Measurements from ENCODE around the gene MEX3C. TPM values are rescaled to one million over a fixed set of nuclear protein-coding genes. Genes with fewer than 3 reads are reported as not detected.

The MEX3C gene
- total RNA-seq, 2 experiments from 2014 or later: 40.4 to 45.8 TPM

DNA sequence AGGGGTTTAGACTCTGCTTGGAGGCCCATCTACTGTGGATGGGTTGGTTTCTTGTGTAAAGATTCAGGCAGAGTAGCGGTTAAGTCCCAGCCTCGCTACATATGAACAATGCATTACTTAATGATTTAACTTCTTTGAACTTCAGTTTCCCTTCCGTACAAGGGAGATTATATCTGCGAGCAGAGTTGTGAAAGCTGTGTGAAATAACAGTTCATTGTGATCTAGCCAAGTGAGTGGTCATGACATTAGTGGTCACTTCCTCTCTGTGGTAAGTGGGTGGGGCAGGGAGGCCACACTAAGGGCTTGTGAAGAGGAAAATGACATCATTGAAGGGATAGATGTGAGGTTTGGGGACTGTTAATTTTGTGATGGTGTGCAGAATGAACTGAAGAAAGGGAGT is 14.1 kb upstream of the MEX3C start:
- Mint-ChIP-seq H3K36me3 (ENCODE audit: low read depth) (peaks cover 2% of the 10 kb centered on the region), H3K4me3 (peak overlapping the region; percentile 1), H3K27ac (peak overlapping the region; percentile 70), H3K9me3 (ENCODE audit: insufficient read depth) (no peaks in the 10 kb centered on the region), H3K27me3 (ENCODE audit: low read depth) (peaks cover 4% of the 10 kb centered on the region), H3K4me1 (ENCODE audit: low read depth) (peaks cover 21% of the 10 kb centered on the region)
- ChIA-PET CTCF (no interaction called here), POLR2A (interaction anchor here (1.2 kb wide), 1 partner anchor 14 kb away, joined by 9 read pairs; the partner anchor contains the start of gene MEX3C)
- ATAC-seq (peak; percentile 93), DNase-seq (peak; percentile 78)

DNA sequence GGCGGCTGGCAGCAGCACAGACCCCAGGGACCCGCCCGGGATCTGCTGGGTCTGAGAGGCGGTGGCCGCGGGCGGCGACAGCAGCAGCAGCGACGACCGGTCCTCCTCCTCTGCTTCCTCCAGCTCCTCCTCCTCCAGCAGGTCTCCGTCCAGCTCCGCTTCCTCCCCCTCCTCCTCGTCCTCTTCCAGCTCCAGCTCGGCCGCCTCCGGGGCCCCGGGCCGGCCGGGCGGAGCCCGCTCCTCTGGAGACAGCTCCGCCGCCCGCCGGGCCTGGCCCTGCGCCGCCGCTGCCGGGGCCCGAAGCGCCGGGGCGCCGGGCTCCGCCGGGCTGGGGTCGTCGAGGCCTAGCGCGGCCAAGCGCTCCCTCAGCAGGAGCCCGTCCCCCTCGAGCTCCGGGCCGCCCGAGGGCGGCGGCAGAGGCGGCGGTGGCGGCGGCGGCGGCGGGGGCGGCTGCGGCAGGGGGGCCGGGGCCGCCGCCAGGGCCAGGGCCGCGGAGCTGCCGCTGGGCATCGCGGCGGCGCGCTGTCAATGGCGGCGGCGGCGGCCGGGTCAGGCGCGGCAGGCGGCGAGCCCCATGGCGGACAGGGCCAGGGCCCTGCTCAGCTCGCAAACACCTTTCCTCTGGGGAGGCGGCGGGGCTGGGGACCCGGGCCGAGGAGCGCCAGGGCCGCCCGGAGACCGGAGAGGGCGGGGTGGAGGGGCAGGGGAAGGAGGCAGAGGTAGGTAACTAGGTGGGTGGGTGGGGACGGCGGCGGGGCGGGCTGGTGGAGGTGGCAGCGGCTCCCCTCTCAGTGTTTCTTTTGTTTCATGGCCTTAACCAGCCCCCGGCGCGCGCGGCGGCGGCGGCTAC is 445 bp downstream of the MEX3C start:
- peak overlapping the region; percentile 95 for H3K4me3 Mint-ChIP-seq
- CTCF ChIA-PET: interaction anchor here (0.6 to 3.8 kb wide), 13 partner anchors 9 to 378 kb away, joined by 3 to 15 read pairs (median 3); no protein-coding TSS in a partner anchor
- peak; percentile 54 for DNase-seq
- H3K4me1 Mint-ChIP-seq (ENCODE audit: low read depth): peaks cover 31% of the 10 kb centered on the region
- peak overlapping the region; percentile 97 for H3K27ac Mint-ChIP-seq
- H3K9me3 Mint-ChIP-seq (ENCODE audit: insufficient read depth): no peaks in the 10 kb centered on the region
- peaks cover 24% of the 10 kb centered on the region for H3K36me3 Mint-ChIP-seq (ENCODE audit: low read depth)
- POLR2A ChIA-PET: interaction anchor here (0.6 to 3.4 kb wide), 17 partner anchors 9 to 229 kb away, joined by 3 to 54 read pairs (median 6); partner anchors contain the start of genes ELAC1 and SMAD4
- H3K27me3 Mint-ChIP-seq (ENCODE audit: low read depth): no peaks in the 10 kb centered on the region
- ATAC-seq: peak; percentile 5

DNA sequence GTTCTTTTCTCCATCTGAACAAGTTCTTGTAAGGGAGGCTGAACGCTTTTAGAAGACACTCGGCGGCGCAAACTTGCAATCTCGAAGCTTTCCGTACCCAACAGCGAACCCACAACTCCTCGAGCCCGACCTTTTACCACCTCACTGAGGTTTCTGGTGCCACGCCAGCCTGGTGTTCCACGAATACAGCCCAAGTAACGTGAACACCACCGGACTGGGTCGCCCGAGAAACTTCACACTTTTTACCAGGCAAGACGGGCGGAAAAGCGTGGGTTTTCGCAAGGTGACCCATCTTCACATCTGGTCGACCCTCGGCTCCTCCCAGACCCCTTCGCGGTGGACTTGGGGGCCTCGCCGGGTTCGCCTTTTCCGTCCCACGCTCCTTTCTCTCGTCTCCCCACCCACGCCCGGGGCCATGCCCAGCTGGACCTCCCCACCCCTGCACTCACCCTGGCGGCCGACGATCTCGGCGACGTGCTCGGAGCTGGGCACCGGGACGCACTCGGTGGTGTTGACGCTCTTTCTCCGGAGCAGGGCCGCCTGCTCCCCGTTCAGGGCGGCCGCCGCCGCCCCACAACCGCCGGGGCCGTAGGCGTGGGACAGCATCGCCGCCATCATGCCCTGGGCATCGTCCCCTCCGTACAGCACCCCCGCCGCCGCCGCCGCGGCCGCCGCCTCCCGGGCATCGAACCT is 1.2 kb downstream of the MEX3C start:
- ChIA-PET POLR2A (interaction anchor here (0.6 to 3.4 kb wide), 17 partner anchors 8 to 318 kb away, joined by 3 to 54 read pairs (median 6); partner anchors contain the start of genes ELAC1, ME2 and SMAD4), CTCF (interaction anchor here (1.0 to 3.8 kb wide), 10 partner anchors 10 to 377 kb away, joined by 3 to 15 read pairs (median 3); no protein-coding TSS in a partner anchor)
- peak; percentile 59 for DNase-seq
- Mint-ChIP-seq H3K4me1 (ENCODE audit: low read depth) (peaks cover 39% of the 10 kb centered on the region), H3K4me3 (peak overlapping the region; percentile 95), H3K36me3 (ENCODE audit: low read depth) (peaks cover 28% of the 10 kb centered on the region), H3K27me3 (ENCODE audit: low read depth) (no peaks in the 10 kb centered on the region), H3K27ac (peak overlapping the region; percentile 97), H3K9me3 (ENCODE audit: insufficient read depth) (no peaks in the 10 kb centered on the region)
- peak; percentile 0 for ATAC-seq

DNA sequence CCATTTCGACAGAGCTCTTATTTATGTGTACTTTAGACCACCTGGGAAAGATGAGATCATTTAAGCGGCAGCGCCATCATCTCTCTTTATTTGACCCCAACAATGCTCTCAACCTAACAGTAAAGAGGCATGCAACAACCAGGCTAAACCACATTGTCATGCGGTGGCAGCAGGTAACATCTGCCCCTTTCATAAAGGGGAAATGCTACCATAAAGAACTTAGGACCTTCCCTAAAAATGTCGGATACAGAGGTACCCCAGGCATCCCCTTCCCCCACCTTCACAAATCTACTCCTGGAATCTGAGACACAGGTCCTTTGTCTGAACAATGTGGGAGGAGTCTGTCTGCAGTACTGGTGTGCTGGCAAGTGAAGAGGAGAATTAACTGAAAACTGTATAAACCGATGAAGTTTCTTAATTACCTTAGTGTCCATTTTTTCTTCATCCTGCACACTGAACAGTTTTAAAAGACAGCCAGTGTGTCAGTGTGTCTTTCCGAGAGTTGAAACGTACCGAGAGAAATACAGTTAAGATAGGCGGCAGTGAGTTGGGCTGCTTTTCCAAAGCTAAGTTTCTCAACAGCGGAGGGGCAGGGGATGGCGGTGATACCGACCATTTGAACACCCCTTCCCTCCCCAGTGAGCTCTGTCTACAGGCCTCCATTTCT is 1.9 kb downstream of the MEX3C start:
- Mint-ChIP-seq H3K36me3 (ENCODE audit: low read depth) (peaks cover 33% of the 10 kb centered on the region), H3K27ac (peak overlapping the region; percentile 97), H3K27me3 (ENCODE audit: low read depth) (no peaks in the 10 kb centered on the region), H3K9me3 (ENCODE audit: insufficient read depth) (no peaks in the 10 kb centered on the region), H3K4me1 (ENCODE audit: low read depth) (peaks cover 46% of the 10 kb centered on the region), H3K4me3 (peak overlapping the region; percentile 95)
- ChIA-PET POLR2A (interaction anchor here (0.7 to 3.4 kb wide), 13 partner anchors 7 to 317 kb away, joined by 3 to 54 read pairs (median 5); partner anchors contain the start of genes ME2 and SMAD4), CTCF (interaction anchor here (0.9 to 3.8 kb wide), 9 partner anchors 10 to 375 kb away, joined by 3 to 15 read pairs (median 3); no protein-coding TSS in a partner anchor)
- DNase-seq (peak; percentile 63), ATAC-seq (no peak)

DNA sequence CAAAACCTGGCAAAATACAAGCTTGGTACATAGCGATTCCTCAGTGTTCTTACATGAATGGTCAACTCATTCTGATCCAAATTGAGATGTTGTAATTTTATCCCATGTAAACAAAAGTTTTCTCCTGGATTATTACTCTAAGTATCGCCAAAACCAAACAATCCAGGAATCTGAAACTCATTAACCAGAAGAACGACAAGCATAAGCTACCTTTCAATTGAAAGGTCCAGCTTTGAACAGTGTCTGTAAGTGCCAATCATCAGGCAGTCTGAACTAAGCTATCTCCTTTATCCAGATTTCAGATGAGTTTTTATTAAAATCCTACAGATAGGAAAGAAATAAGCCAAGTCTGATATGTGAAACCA is 2.4 kb downstream of the MEX3C start:
- Mint-ChIP-seq H3K9me3 (ENCODE audit: insufficient read depth) (no peaks in the 10 kb centered on the region), H3K4me1 (ENCODE audit: low read depth) (peaks cover 51% of the 10 kb centered on the region), H3K4me3 (peak overlapping the region; percentile 95), H3K27ac (peak overlapping the region; percentile 97), H3K27me3 (ENCODE audit: low read depth) (no peaks in the 10 kb centered on the region), H3K36me3 (ENCODE audit: low read depth) (peaks cover 37% of the 10 kb centered on the region)
- no peak for DNase-seq
- ChIA-PET CTCF (interaction anchor here (0.9 to 3.8 kb wide), 10 partner anchors 9 to 374 kb away, joined by 3 to 15 read pairs (median 4); no protein-coding TSS in a partner anchor), POLR2A (interaction anchor here (0.8 to 3.4 kb wide), 6 partner anchors 10 to 164 kb away, joined by 3 to 54 read pairs (median 6); partner anchors contain the start of gene SMAD4)
- ATAC-seq: no peak

DNA sequence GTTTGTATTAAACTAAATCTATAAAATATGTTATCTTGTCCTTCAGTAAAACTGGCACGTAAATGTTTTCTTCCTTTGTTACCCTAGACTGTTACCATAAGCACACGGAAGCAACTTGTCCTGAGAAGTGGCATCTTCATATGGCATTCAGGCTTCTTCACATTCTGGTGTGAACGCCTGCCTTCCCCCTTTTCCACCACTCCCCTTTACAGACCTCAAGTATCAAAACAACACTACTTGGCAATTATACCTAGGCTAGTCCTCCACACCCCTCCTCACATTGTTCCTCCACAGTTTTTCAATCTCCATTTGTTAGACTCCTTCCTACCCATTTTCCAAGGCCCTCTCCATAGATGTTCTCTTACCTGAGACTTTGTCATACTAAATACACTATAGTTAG is 2.9 kb downstream of the MEX3C start:
- Mint-ChIP-seq H3K9me3 (ENCODE audit: insufficient read depth) (no peaks in the 10 kb centered on the region), H3K4me3 (peak overlapping the region; percentile 95), H3K4me1 (ENCODE audit: low read depth) (peaks cover 54% of the 10 kb centered on the region), H3K36me3 (ENCODE audit: low read depth) (peaks cover 40% of the 10 kb centered on the region), H3K27ac (peak overlapping the region; percentile 97), H3K27me3 (ENCODE audit: low read depth) (no peaks in the 10 kb centered on the region)
- ChIA-PET CTCF (interaction anchor here (0.9 to 3.8 kb wide), 9 partner anchors 9 to 84 kb away, joined by 3 to 15 read pairs (median 4); no protein-coding TSS in a partner anchor), POLR2A (interaction anchor here (0.8 to 3.4 kb wide), 5 partner anchors 9 to 164 kb away, joined by 3 to 54 read pairs (median 4); partner anchors contain the start of gene SMAD4)
- ATAC-seq (no peak), DNase-seq (no peak)

DNA sequence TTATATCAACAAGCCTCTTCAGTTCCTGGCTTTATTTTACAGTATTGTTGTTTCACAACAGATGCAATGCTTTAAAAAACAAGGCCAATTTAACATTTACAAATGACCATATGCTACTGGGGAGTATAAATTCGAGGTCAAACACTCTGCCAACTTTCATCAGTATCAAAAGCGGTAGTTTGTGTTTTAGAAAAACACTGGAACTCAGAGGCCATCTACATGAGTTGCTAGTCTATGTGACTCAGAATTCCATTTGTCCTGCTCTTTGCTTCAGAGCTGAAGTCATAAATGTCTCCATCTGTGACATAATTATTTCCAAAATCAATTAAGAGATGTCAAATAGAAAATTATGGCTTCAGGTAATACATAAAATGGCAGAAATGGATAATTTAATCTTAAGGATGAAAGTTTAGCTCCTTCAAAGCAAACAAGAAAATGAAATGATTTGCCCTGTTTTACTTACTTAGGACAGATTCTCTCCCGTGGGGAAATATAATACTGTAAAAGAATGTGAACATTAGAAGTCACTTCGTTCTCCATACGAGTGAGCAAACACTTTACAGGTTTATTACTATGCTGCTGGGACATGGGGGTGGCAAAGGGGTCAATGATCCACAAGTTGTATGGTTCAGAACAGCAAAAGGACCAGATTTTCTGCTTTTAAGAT is 3.7 kb downstream of the MEX3C start:
- Mint-ChIP-seq H3K4me1 (ENCODE audit: low read depth) (peaks cover 55% of the 10 kb centered on the region), H3K27ac (peak overlapping the region; percentile 12), H3K27me3 (ENCODE audit: low read depth) (no peaks in the 10 kb centered on the region), H3K4me3 (peak overlapping the region; percentile 95), H3K9me3 (ENCODE audit: insufficient read depth) (no peaks in the 10 kb centered on the region), H3K36me3 (ENCODE audit: low read depth) (peaks cover 41% of the 10 kb centered on the region)
- ATAC-seq (no peak), DNase-seq (no peak)
- ChIA-PET POLR2A (interaction anchor here (1.2 to 3.1 kb wide), 3 partner anchors 12 to 40 kb away, joined by 3 to 15 read pairs (median 3); no protein-coding TSS in a partner anchor), CTCF (interaction anchor here (1.6 kb wide), 1 partner anchor 19 kb away, joined by 5 read pairs; no protein-coding TSS in a partner anchor)

DNA sequence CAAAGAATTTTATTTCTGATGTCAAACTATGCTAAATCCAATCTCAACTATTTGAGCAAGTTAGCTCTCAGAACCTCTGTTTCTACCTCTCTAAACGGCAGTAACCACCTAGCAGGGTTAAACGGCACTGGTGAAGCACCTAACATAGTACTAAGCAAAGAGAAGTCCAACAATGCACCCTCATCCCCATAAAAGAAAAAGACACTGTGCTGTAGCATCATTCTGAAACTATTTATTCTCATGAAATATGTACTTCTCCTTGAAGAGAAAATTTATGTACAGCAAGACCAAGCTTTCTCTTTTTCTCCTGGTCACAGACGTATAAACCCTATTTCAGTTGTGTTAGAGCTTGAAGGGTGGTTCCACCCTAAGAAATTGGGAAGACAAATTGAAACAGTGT is 4.8 kb downstream of the MEX3C start:
- Mint-ChIP-seq H3K27me3 (ENCODE audit: low read depth) (no peaks in the 10 kb centered on the region), H3K27ac (peak overlapping the region; percentile 28), H3K4me3 (peak overlapping the region; percentile 59), H3K4me1 (ENCODE audit: low read depth) (peaks cover 59% of the 10 kb centered on the region), H3K36me3 (ENCODE audit: low read depth) (peaks cover 45% of the 10 kb centered on the region), H3K9me3 (ENCODE audit: insufficient read depth) (no peaks in the 10 kb centered on the region)
- ChIA-PET CTCF (interaction anchor here (0.9 to 1.6 kb wide), 2 partner anchors 28 to 39 kb away, joined by 5 read pairs; no protein-coding TSS in a partner anchor), POLR2A (interaction anchor here (0.9 to 3.1 kb wide), 6 partner anchors 9 to 314 kb away, joined by 3 to 15 read pairs (median 4); partner anchors contain the start of genes ME2 and SMAD4)
- DNase-seq: no peak
- ATAC-seq: no peak

DNA sequence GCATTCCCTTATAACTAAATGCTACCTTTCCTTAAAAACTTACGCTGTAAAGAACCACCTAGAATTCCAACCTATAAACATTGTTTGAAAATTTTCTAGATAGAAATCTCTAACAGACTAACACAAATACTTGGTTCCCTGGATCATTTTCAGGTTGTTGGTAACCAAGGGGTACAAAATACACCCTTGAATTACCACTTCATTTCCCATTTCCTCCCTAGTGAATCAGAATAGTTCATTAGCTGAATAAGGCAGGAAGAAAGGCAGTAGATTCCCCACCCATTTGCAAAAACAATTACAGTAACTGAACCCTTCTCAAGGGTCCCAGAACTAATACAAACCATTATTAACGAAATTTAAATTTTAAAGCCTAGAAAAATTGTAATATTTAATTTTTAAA is 5.5 kb downstream of the MEX3C start:
- no peak overlapping the region for H3K4me3 Mint-ChIP-seq
- POLR2A ChIA-PET: interaction anchor here (0.9 to 3.1 kb wide), 4 partner anchors 8 to 313 kb away, joined by 3 to 15 read pairs (median 5); partner anchors contain the start of genes ME2 and SMAD4
- H3K27ac Mint-ChIP-seq: no peak overlapping the region
- H3K36me3 Mint-ChIP-seq (ENCODE audit: low read depth): peaks cover 47% of the 10 kb centered on the region
- no peaks in the 10 kb centered on the region for H3K27me3 Mint-ChIP-seq (ENCODE audit: low read depth)
- H3K9me3 Mint-ChIP-seq (ENCODE audit: insufficient read depth): no peaks in the 10 kb centered on the region
- H3K4me1 Mint-ChIP-seq (ENCODE audit: low read depth): peaks cover 66% of the 10 kb centered on the region
- no peak for ATAC-seq
- no peak for DNase-seq
- CTCF ChIA-PET: interaction anchor here (0.7 to 1.6 kb wide), 3 partner anchors 28 to 38 kb away, joined by 3 to 5 read pairs (median 5); no protein-coding TSS in a partner anchor

DNA sequence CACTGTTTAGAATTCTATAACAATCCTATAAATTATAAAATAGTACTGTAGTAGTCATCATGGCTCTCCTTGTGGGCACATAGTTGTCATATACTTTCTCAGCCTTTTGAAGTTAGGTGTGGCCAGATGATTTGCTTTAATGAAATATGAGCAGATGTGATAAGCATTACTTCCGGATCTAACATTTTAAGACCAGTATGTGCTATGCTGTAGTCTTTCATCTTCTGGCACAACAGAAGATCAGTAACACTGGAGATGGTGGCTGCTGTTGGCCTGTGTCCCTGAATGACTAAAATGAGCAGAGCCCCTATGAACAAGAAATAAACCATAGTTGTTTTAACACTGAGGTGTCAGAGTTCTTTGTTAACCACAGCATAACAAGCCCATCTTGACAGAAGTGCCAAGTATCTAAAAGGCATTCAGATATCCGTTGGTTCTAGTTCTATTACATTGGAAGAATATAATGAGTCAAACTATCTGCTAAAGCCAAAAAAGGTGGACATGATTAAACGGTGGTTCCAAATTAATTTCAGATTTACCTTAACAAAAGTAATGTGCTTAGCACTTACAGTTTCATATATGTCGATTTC is 6.3 kb downstream of the MEX3C start:
- Mint-ChIP-seq H3K4me1 (ENCODE audit: low read depth) (peaks cover 74% of the 10 kb centered on the region), H3K27ac (peak overlapping the region; percentile 84), H3K36me3 (ENCODE audit: low read depth) (peaks cover 52% of the 10 kb centered on the region), H3K9me3 (ENCODE audit: insufficient read depth) (no peaks in the 10 kb centered on the region), H3K4me3 (peak overlapping the region; percentile 23), H3K27me3 (ENCODE audit: low read depth) (no peaks in the 10 kb centered on the region)
- ATAC-seq (peak; percentile 53), DNase-seq (peak; percentile 45)
- CTCF ChIA-PET: interaction anchor here (1.0 to 1.6 kb wide), 2 partner anchors 22 to 27 kb away, joined by 3 to 5 read pairs; no protein-coding TSS in a partner anchor
- POLR2A ChIA-PET: interaction anchor here (3.1 kb wide), 1 partner anchor 38 kb away, joined by 15 read pairs; no protein-coding TSS in a partner anchor
